ENCODE results near the gene NAALADL2.

The NAALADL2 gene

DNA sequence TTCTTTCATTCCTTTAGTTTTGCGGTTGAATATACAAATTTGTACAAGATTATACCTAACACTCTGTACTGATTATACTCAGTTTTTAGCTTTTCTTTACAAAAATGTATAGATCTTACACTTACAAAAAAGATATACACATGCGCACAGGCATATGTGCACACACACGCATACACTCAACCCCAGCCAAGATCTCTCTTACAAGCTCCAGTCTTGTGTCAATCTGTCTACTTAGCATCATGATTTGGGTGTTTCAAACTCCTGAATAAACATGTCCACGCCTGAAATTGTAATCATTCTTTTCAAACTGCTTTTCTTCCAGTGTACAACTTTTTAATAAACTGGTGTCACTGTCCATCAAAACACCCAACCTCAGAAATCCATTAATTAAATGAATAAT lies 180.7 kb downstream of the NAALADL2 start:
- H3K4me3 ChIP-seq (ENCODE audit: low read depth, low read length): no peak overlapping the region
- in situ Hi-C loops (cut with HindIII; ENCODE audit: low sequenced_read_pairs): no loop called here
- DNase-seq (ENCODE audit: low read depth): no peak
- TF ChIP-seq, protein P1, sequence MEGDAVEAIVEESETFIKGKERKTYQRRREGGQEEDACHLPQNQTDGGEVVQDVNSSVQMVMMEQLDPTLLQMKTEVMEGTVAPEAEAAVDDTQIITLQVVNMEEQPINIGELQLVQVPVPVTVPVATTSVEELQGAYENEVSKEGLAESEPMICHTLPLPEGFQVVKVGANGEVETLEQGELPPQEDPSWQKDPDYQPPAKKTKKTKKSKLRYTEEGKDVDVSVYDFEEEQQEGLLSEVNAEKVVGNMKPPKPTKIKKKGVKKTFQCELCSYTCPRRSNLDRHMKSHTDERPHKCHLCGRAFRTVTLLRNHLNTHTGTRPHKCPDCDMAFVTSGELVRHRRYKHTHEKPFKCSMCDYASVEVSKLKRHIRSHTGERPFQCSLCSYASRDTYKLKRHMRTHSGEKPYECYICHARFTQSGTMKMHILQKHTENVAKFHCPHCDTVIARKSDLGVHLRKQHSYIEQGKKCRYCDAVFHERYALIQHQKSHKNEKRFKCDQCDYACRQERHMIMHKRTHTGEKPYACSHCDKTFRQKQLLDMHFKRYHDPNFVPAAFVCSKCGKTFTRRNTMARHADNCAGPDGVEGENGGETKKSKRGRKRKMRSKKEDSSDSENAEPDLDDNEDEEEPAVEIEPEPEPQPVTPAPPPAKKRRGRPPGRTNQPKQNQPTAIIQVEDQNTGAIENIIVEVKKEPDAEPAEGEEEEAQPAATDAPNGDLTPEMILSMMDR (IDR thresholded peaks at IDR 0.05; ENCODE audit: low read depth, low read length, missing control alignments): no peak

DNA sequence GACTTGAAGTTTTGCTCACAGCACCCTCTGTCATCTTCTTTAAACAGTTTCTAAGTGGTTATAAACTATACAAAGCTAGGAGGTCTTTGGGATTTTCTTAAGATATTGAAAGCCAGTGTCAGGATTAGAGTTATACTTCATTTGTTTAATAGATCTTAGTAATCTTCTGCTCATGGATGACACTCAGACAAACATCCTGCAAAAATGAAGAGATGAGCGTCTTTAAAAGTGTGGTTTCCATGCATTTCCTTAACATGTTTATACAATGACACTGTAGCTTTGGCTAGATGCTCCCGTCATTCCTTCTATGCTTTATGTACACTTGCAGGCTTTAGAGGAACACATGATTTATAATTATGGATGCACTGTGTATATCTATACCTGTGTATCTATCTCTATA lies 182.2 kb downstream of the NAALADL2 start:
- no peak overlapping the region for H3K4me3 ChIP-seq (ENCODE audit: low read depth, low read length)
- no peak for DNase-seq (ENCODE audit: low read depth)
- in situ Hi-C loops (cut with HindIII; ENCODE audit: low sequenced_read_pairs): no loop called here
- TF ChIP-seq, protein P1 (IDR thresholded peaks at IDR 0.05; ENCODE audit: low read depth, low read length, missing control alignments): no peak

- no peak for DNase-seq (ENCODE audit: low read depth)
- no peak overlapping the region for H3K4me3 ChIP-seq (ENCODE audit: low read depth, low read length)
- in situ Hi-C loops (cut with HindIII; ENCODE audit: low sequenced_read_pairs): no loop called here
- TF ChIP-seq, protein P1 (IDR thresholded peaks at IDR 0.05; ENCODE audit: low read depth, low read length, missing control alignments): no peak
Observed at GRCh38 chr3:175046601-175047000, 187.5 kb downstream of the NAALADL2 start.

- in situ Hi-C loops (cut with HindIII; ENCODE audit: low sequenced_read_pairs): no loop called here
- DNase-seq (ENCODE audit: low read depth): no peak
- no peak overlapping the region for H3K4me3 ChIP-seq (ENCODE audit: low read depth, low read length)
- TF ChIP-seq, protein P1 (IDR thresholded peaks at IDR 0.05; ENCODE audit: low read depth, low read length, missing control alignments): no peak
Observed at GRCh38 chr3:175047786-175048185, 188.7 kb downstream of the NAALADL2 start.

- in situ Hi-C loops (cut with HindIII; ENCODE audit: low sequenced_read_pairs): no loop called here
- no peak for DNase-seq (ENCODE audit: low read depth)
- H3K4me3 ChIP-seq (ENCODE audit: low read depth, low read length): no peak overlapping the region
- TF ChIP-seq, protein P1 (IDR thresholded peaks at IDR 0.05; ENCODE audit: low read depth, low read length, missing control alignments): no peak
Observed at GRCh38 chr3:175057401-175057800, 198.3 kb downstream of the NAALADL2 start.

DNA sequence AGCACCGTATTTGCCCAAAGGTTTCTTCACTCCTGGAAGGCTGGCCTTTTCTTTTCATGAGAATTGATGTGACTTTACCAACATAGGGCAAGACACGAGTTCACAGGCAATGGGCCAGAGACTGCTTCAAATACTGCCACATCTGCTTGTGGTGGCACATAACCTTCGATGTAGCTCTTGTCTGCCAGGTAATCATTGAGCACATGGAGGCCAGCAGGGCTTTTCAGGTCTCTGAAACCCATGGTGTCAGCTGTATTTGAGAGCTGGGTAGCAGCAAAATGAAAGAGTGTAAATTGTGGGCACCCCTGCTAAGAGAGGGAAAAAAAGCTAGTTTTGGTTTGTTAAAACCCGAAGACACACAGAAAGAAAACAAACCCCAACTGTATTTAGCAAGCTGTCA lies 200.7 kb downstream of the NAALADL2 start:
- H3K4me3 ChIP-seq (ENCODE audit: low read depth, low read length): no peak overlapping the region
- in situ Hi-C loops (cut with HindIII; ENCODE audit: low sequenced_read_pairs): no loop called here
- DNase-seq (ENCODE audit: low read depth): no peak
- TF ChIP-seq, protein P1 (IDR thresholded peaks at IDR 0.05; ENCODE audit: low read depth, low read length, missing control alignments): no peak

DNA sequence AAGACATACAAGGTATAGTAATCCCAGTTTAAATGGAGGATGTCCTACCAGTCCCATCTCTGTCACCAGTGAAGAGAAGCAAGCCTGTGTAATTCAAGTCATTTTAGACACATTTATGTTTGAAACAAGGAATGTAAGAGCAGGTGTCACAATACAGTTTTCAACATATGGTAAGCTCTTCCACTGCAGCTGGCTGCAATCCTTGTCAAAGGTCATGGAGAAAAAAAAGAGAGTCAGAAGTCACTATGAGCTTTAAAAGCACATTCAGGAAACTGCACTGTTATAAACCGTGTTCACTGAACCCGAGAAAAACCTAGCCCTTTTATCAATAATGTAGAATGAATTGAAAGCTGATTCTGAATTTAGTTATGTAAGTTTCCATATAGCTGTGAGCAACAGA lies 206.4 kb downstream of the NAALADL2 start:
- no peak for DNase-seq (ENCODE audit: low read depth)
- in situ Hi-C loops (cut with HindIII; ENCODE audit: low sequenced_read_pairs): no loop called here
- no peak overlapping the region for H3K4me3 ChIP-seq (ENCODE audit: low read depth, low read length)
- TF ChIP-seq, protein P1 (IDR thresholded peaks at IDR 0.05; ENCODE audit: low read depth, low read length, missing control alignments): no peak

All from astrocyte of the cerebellum (primary cell).